ENCODE data around the gene OR8D1.

Gene OR8D1
- 0 reads per million in 4 donors for total RNA-seq

DNA sequence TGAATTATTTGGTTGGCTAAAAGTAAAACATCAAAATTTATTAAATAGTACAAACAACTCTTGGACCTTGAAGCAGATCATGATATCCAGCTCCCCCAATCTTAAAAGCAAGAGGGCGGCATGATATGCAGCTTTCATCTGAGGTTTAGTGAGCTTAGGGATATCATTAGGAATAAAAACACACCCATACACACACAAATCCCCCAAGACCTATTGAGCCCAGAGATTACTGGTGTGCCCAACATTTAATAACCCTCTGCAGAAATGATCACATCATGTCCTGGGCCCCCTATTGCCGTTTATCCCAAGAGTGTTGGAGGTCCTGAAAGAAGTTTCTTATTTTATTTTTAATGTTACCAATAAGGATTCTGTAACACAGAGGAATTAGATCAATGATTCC is at the start of gene OR8D1:
OR8D1 (minus strand) TSS at position 101 of the 400 bp plus-strand sequence. CDS start 3,183 bp downstream, outside the sequence.
- DNase-seq: no peak

DNA sequence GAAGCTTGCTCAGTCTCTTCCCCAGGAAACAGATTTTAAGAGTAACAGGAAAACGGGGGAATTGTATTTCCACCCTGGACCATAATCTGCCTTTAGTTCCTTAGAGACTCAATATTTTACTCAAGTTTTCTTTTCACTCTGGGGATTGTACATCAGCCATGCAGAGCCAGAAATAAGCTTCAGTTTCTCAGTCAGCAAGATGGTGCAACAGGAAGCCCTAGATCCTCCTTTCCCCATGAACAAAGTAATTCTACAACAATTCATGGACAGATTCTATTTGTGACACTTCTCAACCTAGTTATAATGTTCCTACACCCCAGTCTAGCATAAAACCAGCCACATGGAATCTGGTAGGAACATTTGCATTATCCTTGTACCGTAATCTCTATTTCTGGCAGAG is 45.8 kb upstream of the OR8D1 start:
- no peak for DNase-seq

DNA sequence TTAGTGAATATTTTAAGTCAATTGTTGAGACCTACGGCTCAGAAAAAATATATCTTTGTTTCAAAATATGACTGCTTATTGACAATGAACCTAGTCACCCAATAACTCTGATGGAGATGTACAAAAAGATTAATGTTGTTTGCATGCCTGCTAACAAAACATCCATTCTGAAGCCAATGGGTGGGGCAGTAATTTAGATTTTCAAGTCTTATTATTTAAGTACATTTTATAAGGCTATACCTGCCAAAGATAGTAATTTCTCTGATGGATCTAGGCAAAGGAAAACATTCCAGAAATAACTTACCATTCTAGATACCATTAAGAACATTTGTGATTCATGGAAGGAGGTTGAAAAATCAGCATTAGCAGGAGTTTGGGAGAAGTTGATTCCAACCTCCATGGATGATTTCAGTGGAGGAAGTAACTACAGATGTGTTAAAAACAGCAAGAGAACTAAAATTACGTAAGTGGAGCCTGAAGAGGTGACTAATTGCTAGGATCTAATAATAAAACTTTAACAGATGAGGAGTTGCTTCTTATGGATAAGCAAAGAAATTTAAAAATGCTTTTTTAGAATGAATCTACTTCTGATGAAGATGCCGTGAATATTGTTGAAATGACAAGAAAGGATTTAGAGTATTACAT is 32.7 kb upstream of the OR8D1 start:
- DNase-seq: no peak

DNA sequence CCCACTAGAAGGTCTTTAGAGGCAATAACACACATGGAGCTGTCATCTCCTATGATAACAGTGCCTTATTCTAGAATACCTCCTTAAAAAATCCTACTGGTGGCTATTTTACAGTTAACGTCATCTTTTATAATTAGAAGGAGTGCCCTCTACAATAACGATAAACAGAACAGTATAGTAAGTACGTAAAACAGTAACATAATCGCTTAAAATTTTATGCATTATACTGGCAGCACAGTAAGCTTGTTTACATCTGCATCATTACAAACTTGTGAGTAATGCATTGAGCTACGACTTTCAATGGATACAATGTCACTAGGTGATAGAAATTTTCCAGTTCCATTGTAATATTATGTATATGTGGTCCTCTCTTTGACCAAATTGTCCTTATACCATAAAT is 30.6 kb upstream of the OR8D1 start:
- DNase-seq: no peak

DNA sequence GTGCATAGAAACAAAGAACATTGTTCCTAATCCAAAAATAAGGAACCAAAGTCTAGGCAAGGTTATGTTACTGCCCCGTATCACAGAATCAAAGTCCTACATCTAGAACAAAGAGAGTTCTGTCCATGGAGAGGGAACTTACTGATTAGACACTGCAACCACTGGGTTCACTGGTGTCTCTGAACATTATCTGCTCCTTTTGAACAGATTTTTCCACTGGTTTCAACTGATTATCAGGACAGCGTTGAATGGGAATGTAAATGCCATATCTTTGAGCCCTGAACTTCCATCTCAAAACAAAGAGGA is 26.3 kb upstream of the OR8D1 start:
- DNase-seq: no peak

DNA sequence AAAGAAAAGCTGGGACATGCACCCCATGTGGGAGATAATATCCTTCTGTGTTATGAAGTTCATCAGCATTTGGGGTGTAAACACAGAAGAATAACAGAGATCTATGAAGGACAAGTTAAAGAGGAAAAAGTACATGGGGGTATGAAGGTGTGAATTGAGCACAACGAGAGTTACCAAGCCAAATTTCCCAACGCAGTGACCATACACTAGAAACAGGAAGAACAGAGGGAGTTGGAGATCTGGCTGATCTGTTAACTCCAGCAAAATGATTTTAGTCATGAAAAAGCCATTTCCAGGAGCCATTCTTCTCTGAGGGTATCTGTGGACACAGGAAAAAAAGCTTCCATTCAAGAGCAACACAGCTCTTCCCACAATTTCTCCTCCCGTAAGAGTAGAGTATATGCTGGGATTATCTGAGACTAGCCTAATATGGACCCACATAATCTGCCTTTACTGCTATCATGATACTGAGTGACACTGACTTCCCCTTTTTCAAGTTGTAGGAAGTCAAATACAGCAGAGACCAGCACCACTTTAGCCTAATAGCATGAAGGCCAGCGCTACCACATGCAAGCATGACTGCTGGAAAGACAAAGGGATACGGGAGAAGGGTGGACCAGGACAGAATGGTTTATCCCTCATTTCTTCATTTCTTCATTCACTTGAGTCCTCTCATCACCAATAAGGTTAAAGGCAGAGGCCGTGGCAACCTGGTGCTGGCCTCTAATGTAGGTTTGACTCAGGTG is 25.8 kb upstream of the OR8D1 start:
- no peak for DNase-seq

DNA sequence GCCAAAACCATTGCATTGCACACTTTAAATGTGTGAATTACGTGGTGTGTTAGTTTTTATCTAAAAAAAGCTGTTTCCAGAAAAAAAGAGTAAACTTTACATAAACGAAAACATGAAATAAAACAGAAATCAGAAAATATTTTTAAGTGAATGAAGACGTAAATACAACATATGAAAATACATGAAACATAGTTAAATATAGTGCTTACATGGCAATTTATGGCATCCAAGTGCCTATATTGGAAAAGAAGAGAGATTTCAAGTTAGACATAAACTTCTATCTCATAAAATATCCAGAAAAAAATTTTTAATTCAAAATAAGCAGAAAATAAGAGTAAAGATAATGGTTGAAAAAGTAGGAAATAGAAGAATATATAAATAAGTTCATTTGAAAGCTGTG is 18.1 kb upstream of the OR8D1 start:
- no peak for DNase-seq

DNA sequence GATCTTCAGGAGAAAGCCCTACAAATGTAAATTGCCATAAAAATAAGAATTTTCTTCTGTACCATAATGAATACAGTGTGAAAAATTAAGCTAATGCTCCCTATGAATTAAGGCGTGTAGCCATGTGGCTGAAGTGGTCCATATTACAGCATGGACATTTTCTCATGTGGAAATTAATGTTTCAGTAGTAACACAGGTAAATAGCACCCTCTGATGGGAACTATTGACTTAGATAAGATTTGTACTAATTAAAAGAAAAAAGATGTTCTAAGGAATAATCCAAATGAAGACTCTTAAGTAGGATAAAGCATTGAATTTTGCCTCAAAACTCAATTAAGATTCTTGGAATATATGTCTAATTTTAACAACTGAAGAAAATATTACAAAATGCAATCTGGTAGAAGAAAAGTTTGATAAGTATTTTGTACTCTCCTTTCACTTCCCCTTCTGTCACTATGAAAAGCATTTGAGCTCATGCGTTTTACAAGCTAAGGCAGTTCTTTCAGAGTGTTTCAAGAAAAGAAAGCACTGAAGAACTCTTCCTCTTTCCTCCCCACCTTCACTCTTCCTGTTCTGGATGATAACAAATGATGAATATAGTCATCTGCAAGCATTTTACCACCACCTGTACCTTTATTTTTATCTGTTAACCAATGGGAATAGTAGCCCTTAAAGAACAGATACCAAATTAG is 16.2 kb upstream of the OR8D1 start:
- DNase-seq: no peak

DNA sequence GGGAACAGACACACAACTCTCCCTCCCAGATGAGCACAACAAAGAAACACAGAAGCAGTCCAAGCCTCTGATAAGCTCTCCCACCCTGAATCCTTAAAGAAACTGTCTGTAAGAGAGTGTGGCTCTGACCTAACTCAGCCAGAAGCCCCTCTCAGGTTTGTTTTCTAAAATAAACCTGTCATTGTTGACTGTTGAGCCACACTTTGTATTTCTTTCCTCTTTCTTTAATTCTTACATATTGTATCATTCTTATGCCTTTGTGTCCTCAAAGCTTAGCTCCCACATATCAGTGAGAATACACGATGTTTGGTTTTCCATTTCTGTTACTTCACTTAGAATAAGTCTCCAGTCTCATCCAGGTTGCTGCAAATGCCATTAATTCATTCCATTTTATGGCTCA is 14.0 kb upstream of the OR8D1 start:
- DNase-seq: no peak

DNA sequence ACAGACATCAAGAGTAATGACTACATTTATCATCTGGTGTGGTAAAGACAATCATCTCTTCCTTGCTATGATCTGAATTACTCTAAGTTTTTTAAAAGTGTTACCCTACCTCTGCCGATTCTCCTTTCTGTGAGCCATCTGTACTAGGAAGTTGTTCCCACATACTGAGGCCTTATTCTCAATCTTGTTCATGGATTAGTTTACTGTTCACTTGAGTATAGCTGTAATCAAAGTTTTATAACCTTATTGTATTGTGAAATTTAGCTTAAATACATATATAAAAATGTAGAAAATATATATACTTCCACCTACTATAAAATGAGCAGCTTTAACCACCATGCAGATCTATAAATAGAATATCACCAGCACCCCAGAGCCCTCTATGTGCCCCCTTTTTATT is 8.6 kb upstream of the OR8D1 start:
- DNase-seq: no peak

DNA sequence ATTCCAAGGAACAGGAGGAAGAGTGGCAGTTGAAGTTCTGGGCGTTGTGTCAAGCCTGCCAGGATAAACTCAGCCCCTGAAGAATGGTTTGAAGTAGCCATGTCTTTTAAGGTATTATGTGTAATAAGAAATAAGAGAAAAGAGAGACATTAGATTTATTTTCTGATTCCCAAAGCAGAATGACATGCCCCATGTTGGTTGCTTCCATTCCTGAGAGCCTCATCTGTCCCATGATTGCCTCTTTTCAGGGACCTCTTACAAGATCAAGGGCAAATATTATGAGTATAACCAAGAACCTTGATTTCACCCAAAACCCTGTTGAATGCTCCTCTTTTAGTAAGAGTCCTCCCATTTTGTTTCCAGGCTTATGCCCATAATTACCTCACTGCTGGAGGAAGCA is 6.3 kb upstream of the OR8D1 start, which contains the start of gene OR8D2:
OR8D2 (minus strand) TSS at position 101 of the 400 bp plus-strand sequence; CDS start at position 101, 0 bp downstream.
- no peak for DNase-seq

DNA sequence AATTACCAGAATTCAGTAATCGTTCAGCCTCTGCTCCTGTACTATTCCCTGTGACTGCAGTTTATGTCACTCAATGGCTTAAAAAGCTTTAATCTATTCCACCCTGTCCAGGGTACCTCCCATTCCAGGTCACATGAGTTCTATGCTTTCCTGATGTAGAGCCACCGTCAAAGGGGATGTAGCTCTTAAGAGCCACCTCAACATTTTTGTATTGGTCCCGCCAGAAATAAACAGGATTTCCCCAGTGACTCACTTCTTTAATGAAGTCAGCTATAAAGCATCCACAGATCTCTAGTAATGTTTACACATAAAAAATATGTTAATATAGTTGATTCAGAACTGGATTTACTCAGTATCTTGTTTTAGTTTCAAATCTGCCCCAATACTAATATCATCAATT is 1.3 kb upstream of the OR8D1 start:
- no peak for DNase-seq

DNA sequence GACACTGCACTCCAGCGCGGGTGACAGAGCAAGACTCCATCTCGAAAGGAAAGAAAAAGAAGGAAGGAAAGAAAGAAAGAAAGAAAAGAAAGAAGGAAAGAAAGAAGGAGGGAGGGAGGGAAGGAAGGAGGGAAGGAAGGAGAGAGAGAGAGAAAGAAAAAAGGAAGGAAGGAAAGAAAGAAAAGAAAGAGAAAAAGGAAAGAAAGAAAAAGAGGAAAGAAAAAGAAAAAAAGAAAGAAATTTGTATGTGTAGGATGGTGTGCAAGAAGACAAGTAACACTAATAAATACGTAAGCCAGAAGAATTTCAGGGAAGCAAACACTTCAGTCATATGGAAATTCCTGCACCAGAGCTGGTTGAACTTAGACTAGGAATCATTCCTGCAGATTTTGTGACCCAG is 618 bp downstream of the OR8D1 start:
- DNase-seq: no peak

DNA sequence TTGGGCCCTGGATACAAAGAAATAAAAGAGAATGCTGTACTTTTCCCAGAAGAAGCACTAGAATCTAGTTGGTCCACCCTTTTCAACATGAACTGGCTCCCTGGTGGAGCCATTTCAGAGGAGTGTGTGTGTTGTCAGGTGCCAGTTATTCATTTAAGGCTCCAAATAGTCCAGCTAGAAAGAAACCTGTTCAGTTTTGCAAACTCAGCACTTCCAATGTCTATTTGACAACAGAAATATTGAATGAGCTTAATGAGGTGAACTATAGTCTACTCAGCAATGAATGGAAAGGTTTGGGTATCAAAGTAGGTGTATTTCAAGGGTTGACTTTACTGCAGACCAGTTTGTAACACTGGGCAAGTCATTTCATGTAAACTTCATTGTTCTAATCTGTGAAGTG is 2.1 kb downstream of the OR8D1 start:
- no peak for DNase-seq

DNA sequence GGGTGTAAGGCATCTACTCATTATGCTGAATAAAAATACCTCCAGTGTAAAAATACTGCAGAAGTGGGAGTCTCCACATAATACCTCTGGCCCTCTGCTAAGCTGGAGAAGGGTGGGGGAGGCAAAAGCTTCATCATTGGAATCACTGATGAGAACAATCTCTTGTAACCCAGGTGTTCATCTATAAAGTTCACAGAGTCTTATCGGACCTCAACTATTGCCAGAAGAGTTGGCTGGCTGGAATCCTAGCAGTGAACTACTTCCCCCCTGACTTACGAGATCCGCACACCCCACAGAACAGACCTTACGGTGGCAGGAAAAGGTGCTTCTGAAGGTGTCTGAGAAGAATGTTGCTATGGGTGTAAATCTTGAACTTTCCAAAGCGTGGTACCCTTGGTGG is 2.5 kb downstream of the OR8D1 start:
- DNase-seq: no peak

DNA sequence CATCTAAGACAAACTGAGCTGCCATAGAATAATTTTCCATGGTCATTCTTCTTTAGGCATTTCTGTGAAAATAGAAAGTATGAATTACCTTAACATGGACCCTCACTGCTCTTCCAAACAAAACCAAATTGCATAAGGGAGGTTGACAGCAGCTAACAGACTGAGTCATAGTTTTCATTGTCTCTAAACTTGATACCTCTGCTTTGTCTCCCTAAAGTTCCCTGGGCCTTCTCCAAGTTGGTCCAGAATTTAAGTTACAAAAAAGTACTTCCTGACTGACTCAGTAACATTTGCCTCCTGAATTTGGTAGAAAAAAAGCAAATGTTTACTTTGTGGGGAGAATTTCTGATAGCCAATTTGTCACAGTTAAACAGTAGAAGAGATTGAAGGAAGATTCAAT is 3.0 kb downstream of the OR8D1 start:
- DNase-seq: no peak

DNA sequence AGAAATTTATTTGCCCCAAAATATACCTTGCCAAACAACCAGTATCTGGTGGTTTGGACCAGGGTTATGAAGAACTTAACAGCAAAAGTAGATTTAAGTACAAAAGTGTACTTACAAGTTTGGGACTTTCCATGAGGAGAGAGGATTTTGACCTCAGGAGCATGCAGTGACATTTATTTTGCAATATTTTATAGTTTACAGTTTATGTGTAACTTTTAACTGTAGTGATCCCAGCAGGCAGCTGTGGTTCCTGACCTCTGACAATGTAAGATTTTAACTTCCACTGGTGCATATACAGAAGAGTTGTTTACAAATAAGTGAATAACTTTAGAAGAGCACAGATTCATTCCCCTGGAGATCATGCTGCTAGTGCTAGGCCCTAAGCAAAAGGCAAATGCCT is 6.7 kb downstream of the OR8D1 start:
- no peak for DNase-seq

DNA sequence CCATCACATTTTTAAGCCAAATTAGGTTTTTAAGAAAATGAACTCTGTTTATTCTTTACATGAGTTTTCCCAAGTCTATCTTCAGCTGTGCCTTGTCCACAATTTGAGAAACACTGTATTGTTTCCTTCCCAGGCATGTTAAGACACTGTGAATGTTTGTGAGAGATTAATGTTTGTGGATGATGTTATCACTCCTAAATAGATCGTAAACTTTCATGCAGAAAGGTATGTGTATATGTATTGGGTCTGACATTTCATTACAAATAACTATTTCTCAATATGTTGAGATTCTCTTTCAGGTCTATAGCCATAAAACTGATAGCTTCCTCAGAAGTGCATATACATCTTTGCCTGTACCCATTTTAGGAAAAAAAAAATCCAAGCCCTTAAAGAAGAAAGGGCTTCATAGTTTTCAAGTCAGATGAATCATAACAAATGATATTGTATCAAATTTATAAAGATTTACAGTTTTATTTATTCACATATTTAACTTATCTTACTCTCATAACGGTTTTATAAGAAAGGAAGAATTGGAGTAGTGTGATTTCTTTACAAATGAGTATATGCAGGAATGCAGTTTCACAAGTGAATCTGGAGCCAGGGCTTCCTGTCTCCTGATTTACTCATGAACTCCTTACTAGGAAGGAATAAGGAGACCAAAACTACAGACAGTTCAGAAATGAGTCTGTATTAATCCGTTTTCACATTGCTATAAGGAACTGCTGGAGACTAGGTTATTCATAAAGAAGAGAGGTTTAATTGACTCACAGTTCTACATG is 11.2 kb downstream of the OR8D1 start:
- DNase-seq: no peak

DNA sequence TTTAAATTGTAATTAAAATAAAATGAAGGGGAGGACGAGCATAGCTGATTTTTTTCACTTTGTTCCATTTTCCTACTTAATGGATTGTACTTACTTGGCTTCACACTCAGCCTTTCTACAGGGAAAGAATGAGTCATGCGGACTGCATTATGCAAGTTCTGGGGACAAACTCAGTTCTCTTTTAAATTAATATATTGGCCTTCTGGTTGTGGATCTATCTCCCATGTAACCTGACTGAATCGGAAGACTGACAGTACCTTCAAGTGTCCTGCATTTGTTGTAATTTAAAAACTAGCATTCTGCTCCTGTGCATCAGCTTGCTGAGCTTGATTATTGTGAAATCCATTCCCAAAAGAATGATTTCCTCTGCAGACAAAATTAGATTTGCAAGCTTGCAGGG is 12.2 kb downstream of the OR8D1 start:
- no peak for DNase-seq

DNA sequence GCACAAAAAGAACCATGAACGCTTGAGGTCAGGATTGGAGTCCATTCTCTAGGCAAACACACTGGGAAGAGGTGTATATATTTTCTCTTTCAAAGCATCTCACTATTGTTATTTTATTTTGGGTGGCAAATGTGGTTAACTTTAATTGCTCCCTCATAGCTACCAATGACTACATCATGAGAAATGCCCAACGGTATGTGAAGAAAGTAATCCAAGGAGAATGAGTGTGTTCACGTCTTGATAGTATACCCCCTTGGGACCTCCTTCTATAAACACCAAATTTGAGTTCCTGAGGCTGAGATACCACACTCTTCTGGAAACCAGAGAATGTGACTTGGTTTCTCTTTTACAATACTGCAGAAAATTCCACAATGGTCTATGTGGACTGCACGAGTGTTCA is 15.8 kb downstream of the OR8D1 start:
- DNase-seq: no peak

DNA sequence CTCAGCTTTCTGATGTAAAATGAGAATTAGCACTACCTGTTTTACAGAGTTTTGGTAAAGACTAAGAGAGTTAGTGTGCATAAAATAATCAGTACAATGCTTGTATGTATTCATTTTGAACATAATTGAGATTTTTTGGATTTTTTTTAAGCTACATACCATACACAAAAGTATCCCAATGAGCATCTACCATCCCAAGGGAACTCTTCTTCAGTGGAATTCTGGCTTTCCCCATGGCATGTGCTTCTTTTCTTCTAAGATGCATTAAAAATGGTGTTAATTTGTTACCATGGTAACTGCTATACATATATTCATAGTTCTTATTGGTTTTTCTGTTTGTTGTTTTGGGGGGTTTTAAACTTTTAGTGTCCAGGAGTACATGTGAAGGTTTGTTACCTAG is 17.7 kb downstream of the OR8D1 start:
- no peak for DNase-seq

DNA sequence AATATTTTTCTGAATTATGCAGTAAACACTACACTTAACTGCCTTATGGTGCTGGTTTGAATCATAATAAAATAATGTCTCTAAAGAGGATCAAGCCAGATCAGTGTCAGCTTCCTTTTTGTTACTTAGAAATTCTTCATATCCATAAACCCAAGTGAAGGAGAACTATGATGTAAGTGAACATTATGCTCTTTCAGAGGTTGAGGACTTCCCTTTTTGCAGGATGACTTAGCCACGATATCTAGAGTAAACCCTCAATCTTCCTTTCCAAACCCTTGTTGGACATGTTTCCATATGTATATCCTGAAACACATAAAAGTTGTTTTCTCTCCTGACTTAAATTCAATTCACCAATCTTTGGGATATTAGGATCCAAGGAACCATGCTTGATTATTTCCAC is 19.1 kb downstream of the OR8D1 start:
- no peak for DNase-seq

DNA sequence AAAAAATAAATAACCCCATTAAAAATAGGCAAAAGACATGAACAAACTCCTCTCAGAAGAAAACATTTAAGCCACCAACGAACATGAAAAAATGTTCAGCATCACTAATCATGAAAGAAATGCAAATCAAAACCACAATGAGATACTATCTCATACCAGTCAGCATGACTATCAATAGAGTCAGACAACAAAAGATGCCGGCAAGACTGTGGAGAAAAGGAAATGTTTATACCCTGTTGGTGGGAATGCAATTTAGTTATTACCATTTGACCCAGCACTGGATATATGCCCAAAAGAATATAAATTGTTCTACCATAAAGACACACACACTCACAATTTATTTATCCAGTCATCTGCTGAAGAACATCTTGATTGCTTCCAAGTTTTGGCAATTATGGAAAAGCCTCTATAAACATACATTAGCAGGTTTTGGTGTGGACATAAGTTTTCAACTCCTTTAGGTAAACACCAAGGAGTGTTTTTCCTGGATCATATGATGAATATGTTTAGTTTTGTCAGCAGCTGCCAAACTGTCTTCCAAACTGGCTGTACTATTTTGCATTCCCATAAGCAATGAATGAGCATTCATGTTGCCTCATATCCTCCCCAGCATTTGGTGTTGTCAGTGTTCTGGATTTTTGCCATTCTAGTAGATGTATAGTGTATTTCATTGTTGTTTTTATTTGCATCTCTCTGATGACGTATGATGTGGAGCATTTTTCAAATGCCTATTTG is 28.0 kb downstream of the OR8D1 start:
- DNase-seq: no peak
